CD8-positive, alpha-beta memory T cell (primary cell): Measurements from ENCODE around the gene PGRMC2. TPM values are rescaled to one million over a fixed set of nuclear protein-coding genes. Genes with fewer than 3 reads are reported as not detected.

Experiments
- CTCF ChIA-PET: fragments of 350-600 bp; sonication (Branson Sonifier 250); formaldehyde crosslinking; loops from one replicate; lab custom pipeline; 2021; ENCODE audit warnings: antibody characterized with exemption; lab: Charles Lee
- POLR2A ChIA-PET: fragments of 350-600 bp; sonication (Branson Sonifier 250); formaldehyde crosslinking; loops from one replicate; lab custom pipeline; 2021; ENCODE audit warnings: antibody characterized with exemption; lab: Charles Lee
- DNase-seq, 5 donors: peaks; one replicate each; pipeline versions ENCODE4 v3.0.0 to v3.0.0-alpha.2; 2020 to 2022; ENCODE audit warnings: mixed read lengths in 1 of 5
- H3K27ac ChIP-seq: one replicate; pipeline ENCODE4 v1.7.0; 2013; ENCODE audit warnings: low read depth, mild to moderate bottlenecking, low read length, moderate library complexity
- H3K27me3 ChIP-seq: 2 replicates; pipeline ENCODE4 v1.7.0; 2013; ENCODE audit warnings: low read length, mild to moderate bottlenecking; ENCODE audit not compliant: insufficient read depth, poor library complexity, severe bottlenecking
- H3K36me3 ChIP-seq: 2 replicates; pipeline ENCODE4 v1.7.0; 2013; ENCODE audit warnings: mild to moderate bottlenecking, low read length, moderate library complexity; ENCODE audit not compliant: insufficient read depth
- H3K4me1 ChIP-seq: 2 replicates; pipeline ENCODE4 v1.7.0; 2013; ENCODE audit warnings: mild to moderate bottlenecking, low read length, moderate library complexity; ENCODE audit not compliant: insufficient read depth
- H3K4me3 ChIP-seq: 2 replicates; pipeline ENCODE4 v1.7.0; 2013; ENCODE audit warnings: mild to moderate bottlenecking, low read length
- H3K9me3 ChIP-seq: 2 replicates; pipeline ENCODE4 v1.7.0; 2013; ENCODE audit warnings: mild to moderate bottlenecking, low read length
- H3K27ac Mint-ChIP-seq, 8 donors: one replicate each; pipeline ENCODE4 v1.8.0; 2020 to 2021; ENCODE audit warnings: mixed read lengths in 8 of 8, mild to moderate bottlenecking in 6 of 8, inconsistent platforms in 3 of 8, moderate library complexity in 3 of 8
- H3K27me3 Mint-ChIP-seq, 2 donors: one replicate each; pipeline ENCODE4 v1.8.0; 2020 to 2021; ENCODE audit warnings: mixed read lengths in 2 of 2, mild to moderate bottlenecking in 1 of 2, moderate library complexity in 1 of 2
- H3K36me3 Mint-ChIP-seq, 3 donors: one replicate each; pipeline ENCODE4 v1.8.0; 2020 to 2021; ENCODE audit warnings: mixed read lengths in 3 of 3, inconsistent platforms in 1 of 3, mild to moderate bottlenecking in 1 of 3
- H3K4me1 Mint-ChIP-seq, 3 donors: one replicate each; pipeline ENCODE4 v1.8.0; 2020 to 2021; ENCODE audit warnings: mixed read lengths in 3 of 3, inconsistent platforms in 1 of 3, mild to moderate bottlenecking in 1 of 3
- H3K4me3 Mint-ChIP-seq, 7 donors: one replicate each; pipeline ENCODE4 v1.8.0; 2020 to 2021; ENCODE audit warnings: mixed read lengths in 7 of 7, mild to moderate bottlenecking in 6 of 7, moderate library complexity in 4 of 7, inconsistent platforms in 2 of 7
- H3K9me3 Mint-ChIP-seq, 5 donors: one replicate each; pipeline ENCODE4 v1.8.0; 2020 to 2022; ENCODE audit warnings: mixed read lengths in 5 of 5, mild to moderate bottlenecking in 3 of 5, moderate library complexity in 2 of 5, inconsistent platforms in 1 of 5
- polyA plus RNA-seq: library from polyadenylated mRNA; unstranded; fragments of 300-500 nt; fragmentation: Illumina TruSeq; gene quantifications from one replicate; pipeline ENCODE4 v1.2.3, GENCODE V29; 2021
- total RNA-seq, 2 experiments: library from RNA; stranded (reverse); gene quantifications; one replicate each; pipeline ENCODE4 v1.2.3, GENCODE V29; 2021

PGRMC2 gene
- total and polyA plus RNA-seq, 3 experiments from 2014 or later, result 23.6 to 40.5 (median 36.9) TPM

DNA sequence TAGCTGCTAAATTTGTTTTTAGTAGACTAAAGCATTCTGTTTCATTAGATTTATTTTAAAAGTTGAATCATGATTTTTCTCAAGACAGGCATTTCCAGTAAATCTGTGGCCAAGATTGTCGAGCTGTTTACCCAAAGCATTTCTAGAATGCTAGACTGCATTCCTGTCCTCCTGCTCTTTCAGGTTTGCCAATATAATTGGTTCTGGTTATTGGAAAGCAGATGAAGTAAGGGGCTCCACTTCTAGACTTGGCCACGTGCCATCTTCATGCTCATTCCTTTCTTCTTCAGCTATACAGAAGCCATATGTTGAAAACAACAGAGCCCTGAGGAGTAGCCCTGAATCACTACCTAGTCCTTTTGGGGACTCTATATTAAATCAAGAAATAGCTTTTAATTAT, 62.5 kb downstream of the PGRMC2 start:
- Histone ChIP-seq H3K9me3 (no peaks in the 10 kb centered on the region), H3K27ac (no peak overlapping the region), H3K4me1 (no peaks in the 10 kb centered on the region), H3K36me3 (no peaks in the 10 kb centered on the region), H3K27me3 (no peaks in the 10 kb centered on the region), H3K4me3 (no peak overlapping the region)
- H3K4me1 Mint-ChIP-seq, result no peaks in the 10 kb centered on the region
- H3K9me3 Mint-ChIP-seq, result no peaks in the 10 kb centered on the region
- no peak overlapping the region for H3K4me3 Mint-ChIP-seq
- no peak for DNase-seq
- H3K27me3 Mint-ChIP-seq, result peaks cover 0 to 4% of the 10 kb centered on the region in 2 donors
- no peak overlapping the region for H3K27ac Mint-ChIP-seq
- CTCF ChIA-PET, result interaction anchor here (0.9 kb wide), 1 partner anchor 33 kb away, joined by 3 read pairs; no protein-coding TSS in a partner anchor
- POLR2A ChIA-PET, result no interaction called here
- H3K36me3 Mint-ChIP-seq, result no peaks in the 10 kb centered on the region

DNA sequence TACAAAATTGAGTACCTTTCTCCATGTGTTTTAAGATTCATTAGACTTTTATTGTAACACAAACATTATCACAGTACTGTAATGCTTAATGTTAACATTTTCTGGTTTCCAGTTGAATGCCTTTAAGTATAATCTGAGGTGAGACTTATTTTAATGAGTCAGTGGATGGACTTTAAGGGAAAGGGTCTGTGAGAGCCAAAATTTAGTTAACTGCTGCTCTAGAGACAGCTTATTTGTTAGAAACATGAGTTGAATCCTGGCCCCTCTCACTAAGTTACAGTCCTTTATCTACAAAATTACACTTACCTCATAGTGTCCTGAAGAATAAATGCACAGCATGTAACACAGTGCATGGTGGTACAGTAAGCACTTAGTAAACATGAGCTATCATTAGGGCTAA, 66.0 kb downstream of the PGRMC2 start:
- H3K27me3 Mint-ChIP-seq, result peaks cover 0 to under 1% of the 10 kb centered on the region in 2 donors
- DNase-seq, result no peak

GRCh38 chr4:128220286-128221235, 67.1 kb downstream of the PGRMC2 start:
- no peak overlapping the region for H3K27ac Mint-ChIP-seq
- no peak overlapping the region for H3K4me3 Mint-ChIP-seq
- H3K9me3 Mint-ChIP-seq, result no peaks in the 10 kb centered on the region
- Histone ChIP-seq H3K36me3 (no peaks in the 10 kb centered on the region), H3K4me3 (no peak overlapping the region), H3K27me3 (no peaks in the 10 kb centered on the region), H3K4me1 (no peaks in the 10 kb centered on the region), H3K27ac (no peak overlapping the region), H3K9me3 (no peaks in the 10 kb centered on the region)
- peak in 1 of 5 donors; percentile 3 for DNase-seq
- no peaks in the 10 kb centered on the region for H3K27me3 Mint-ChIP-seq
- CTCF ChIA-PET, result no interaction called here
- POLR2A ChIA-PET, result no interaction called here
- no peaks in the 10 kb centered on the region for H3K4me1 Mint-ChIP-seq
- no peaks in the 10 kb centered on the region for H3K36me3 Mint-ChIP-seq

More for the DNA sequence above, 66.0 kb downstream of the PGRMC2 start:
- ChIA-PET POLR2A (no interaction called here), CTCF (no interaction called here)
- Histone ChIP-seq H3K27ac (no peak overlapping the region), H3K4me3 (no peak overlapping the region), H3K36me3 (no peaks in the 10 kb centered on the region), H3K27me3 (no peaks in the 10 kb centered on the region), H3K9me3 (no peaks in the 10 kb centered on the region), H3K4me1 (no peaks in the 10 kb centered on the region)
- Mint-ChIP-seq H3K36me3 (no peaks in the 10 kb centered on the region), H3K4me3 (no peak overlapping the region), H3K27ac (no peak overlapping the region), H3K9me3 (no peaks in the 10 kb centered on the region), H3K4me1 (no peaks in the 10 kb centered on the region)

Other genes with a start within 250 kb of the PGRMC2 start
- 10 to 100 TPM; 20.3 to 22.0 TPM for gene LARP1B, start 226.5 kb downstream of the PGRMC2 start, total RNA-seq
- gene LARP1B, start 226.5 kb downstream of the PGRMC2 start, polyA plus RNA-seq, result 6.8 TPM